PC-3 (cell line): ENCODE results near the gene BCLAF1. TPM values are rescaled to one million over a fixed set of nuclear protein-coding genes. Genes with fewer than 3 reads are reported as not detected.
"Not testable (repeated sequence)": the region's sequence is repeated elsewhere in the genome, so short reads cannot be mapped to it uniquely, and the experiment has no call there.

Experiments used
- ATAC-seq: fragments of 200-7000 bp; cut with Tn5 transposase; 2 replicates; pipeline ENCODE4 v1.9.1; 2020; ENCODE audit warnings: mild to moderate bottlenecking, moderate library complexity
- BruUV-seq: library from RNA; stranded (reverse); fragments of 400-500 nt; replicated peaks from 2 replicates; lab custom pipeline; 2021; lab: Mats Ljungman, UMichigan
- CTCF ChIA-PET: fragments of 300-600 bp; sonication (Branson Sonifier 250); formaldehyde crosslinking; loops from one replicate; lab custom pipeline; 2022; ENCODE audit warnings: antibody characterized with exemption; lab: Charles Lee
- POLR2A ChIA-PET: fragments of 300-600 bp; sonication (Branson Sonifier 250); formaldehyde crosslinking; loops from one replicate; lab custom pipeline; 2022; ENCODE audit warnings: antibody characterized with exemption; ENCODE audit not compliant: unreplicated experiment; lab: Charles Lee
- DNase-seq: peaks from one replicate; pipeline ENCODE4 v3.0.0-alpha.2; 2015
- H2AFZ ChIP-seq: fragments of 300-600 bp; sonication (generic); 2 replicates; pipeline ENCODE4 v1.6.0; 2016; ENCODE audit warnings: antibody characterized with exemption, low read length
- H3F3A ChIP-seq: fragments of 300-600 bp; sonication (generic); one replicate; pipeline ENCODE4 v1.6.0; 2017; ENCODE audit warnings: antibody characterized with exemption, low read length, control low read depth, mild to moderate bottlenecking; ENCODE audit not compliant: unreplicated experiment
- H3K27ac ChIP-seq: fragments of 300-600 bp; sonication (generic); 2 replicates; pipeline ENCODE4 v1.5.1; 2016; ENCODE audit warnings: mild to moderate bottlenecking, low read length
- H3K27me3 ChIP-seq: fragments of 300-600 bp; sonication (generic); 2 replicates; pipeline ENCODE4 v1.6.1; 2016; ENCODE audit warnings: low read length, mixed read lengths
- H3K36me3 ChIP-seq: fragments of 300-600 bp; sonication (generic); 2 replicates; pipeline ENCODE4 v1.6.1; 2016; ENCODE audit warnings: low read depth, mixed run types, low read length, mixed read lengths
- H3K4me1 ChIP-seq: fragments of 300-600 bp; sonication (generic); 2 replicates; pipeline ENCODE4 v1.5.1; 2016; ENCODE audit warnings: low read length; ENCODE audit not compliant: insufficient read depth
- H3K4me2 ChIP-seq: fragments of 300-600 bp; sonication (generic); 2 replicates; pipeline ENCODE4 v1.6.0; 2016; ENCODE audit warnings: low read length
- H3K4me3 ChIP-seq: fragments of 300-600 bp; sonication (generic); 2 replicates; pipeline ENCODE4 v1.5.1; 2016; ENCODE audit warnings: mild to moderate bottlenecking, low read length, mixed read lengths
- H3K79me2 ChIP-seq: fragments of 300-600 bp; sonication (generic); 2 replicates; pipeline ENCODE4 v1.6.1; 2017; ENCODE audit warnings: low read length, mixed read lengths
- H3K9ac ChIP-seq: fragments of 300-600 bp; sonication (generic); 2 replicates; pipeline ENCODE4 v1.6.0; 2016; ENCODE audit warnings: mild to moderate bottlenecking, low read length
- H3K9me2 ChIP-seq: fragments of 300-600 bp; sonication (generic); replicated peaks from 2 replicates; pipeline ENCODE4 v1.6.1; 2016; ENCODE audit warnings: mixed run types, low read length, mixed read lengths
- H3K9me3 ChIP-seq: fragments of 300-600 bp; sonication (generic); 2 replicates; pipeline ENCODE4 v1.6.1; 2016; ENCODE audit warnings: low read length, mixed read lengths
- H4K20me1 ChIP-seq: fragments of 300-600 bp; sonication (generic); 2 replicates; pipeline ENCODE4 v1.6.1; 2016; ENCODE audit warnings: low read length, mixed read lengths
- CTCF ChIP-seq: fragments of 300-600 bp; sonication (generic); conservative IDR thresholded peaks from 2 replicates; pipeline ENCODE4 v1.5.1; 2017; ENCODE audit warnings: antibody characterized with exemption, low read depth, mild to moderate bottlenecking, low read length
- EZH2 ChIP-seq: fragments of 300-600 bp; sonication (generic); IDR thresholded peaks from one replicate; pipeline ENCODE4 v1.6.1; 2017; ENCODE audit warnings: antibody characterized with exemption, mild to moderate bottlenecking, low read length; ENCODE audit not compliant: unreplicated experiment
- EZH2phosphoT487 ChIP-seq: fragments of 300-600 bp; sonication (generic); IDR thresholded peaks from 2 replicates; pipeline ENCODE4 v1.6.1; 2018; ENCODE audit warnings: mild to moderate bottlenecking, antibody characterized with exemption, low read length, borderline replicate concordance
- intact Hi-C: fragments of 100-400 bp; cut with micrococcal nuclease; formaldehyde crosslinking; loops from 2 replicates; pipeline ENCODE4 v1.9.0; 2023
- total RNA-seq: library from RNA; depleted of rRNA; stranded (reverse); fragments of >200 nt; gene quantifications from 2 replicates; pipeline ENCODE4 v1.2.3, GENCODE V29; 2014

The BCLAF1 gene
- total RNA-seq, 1 experiment from 2014 or later, result 119 TPM

DNA sequence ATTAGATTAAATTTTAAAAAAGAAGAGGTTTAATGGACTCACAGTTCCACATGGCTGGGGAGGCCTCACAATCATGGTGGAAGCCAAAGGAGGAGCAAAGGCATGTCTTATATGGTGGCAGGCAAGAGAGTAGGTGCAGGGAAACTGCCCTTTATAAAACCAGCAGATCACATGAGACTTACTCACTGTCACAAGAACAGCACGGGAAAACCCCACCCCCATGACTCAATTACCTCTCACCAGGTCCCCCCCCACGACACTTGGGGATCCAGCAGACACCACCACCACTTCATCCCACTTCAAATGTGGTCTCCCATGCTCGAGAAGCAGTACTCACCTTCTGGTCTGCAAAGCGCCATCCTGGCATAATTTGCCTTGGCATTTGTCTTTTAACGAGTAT lies 64.2 kb downstream of the BCLAF1 start:
- POLR2A ChIA-PET, result no interaction called here
- no peak for DNase-seq

DNA sequence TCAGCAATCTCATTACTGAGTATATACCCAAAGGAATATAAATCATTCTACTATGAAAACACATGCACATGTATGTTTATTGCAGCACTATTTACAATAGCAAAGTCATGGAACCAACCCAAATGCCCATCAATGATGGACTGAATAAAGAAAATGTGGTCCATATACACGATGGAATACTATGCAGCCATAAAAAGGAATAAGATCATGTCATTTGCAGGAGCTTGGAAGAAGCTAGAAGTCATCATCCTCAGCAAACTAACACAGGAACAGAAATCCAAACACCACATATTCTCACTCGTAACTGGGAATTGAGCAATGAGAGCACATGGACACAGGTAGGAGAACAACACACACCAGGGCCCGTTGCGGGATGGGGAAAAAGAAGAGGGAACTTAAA lies 64.7 kb downstream of the BCLAF1 start:
- intact Hi-C loops, result loop anchor here (10.0 kb wide), 1 partner anchor 290 kb away; no protein-coding TSS in a partner anchor
- DNase-seq, H4K20me1 ChIP-seq, CTCF ChIA-PET, H2AFZ ChIP-seq, H3K27ac ChIP-seq, H3K4me3 ChIP-seq, POLR2A ChIA-PET, H3F3A ChIP-seq, H3K9ac ChIP-seq, H3K4me1 ChIP-seq, ATAC-seq, H3K27me3 ChIP-seq, H3K36me3 ChIP-seq, H3K9me3 ChIP-seq, H3K4me2 ChIP-seq, H3K79me2 ChIP-seq, H3K9me2 ChIP-seq: not testable (repeated sequence)
- TSS peak; percentile 33 for BruUV-seq

More for the DNA sequence above, 64.2 kb downstream of the BCLAF1 start:
- Histone ChIP-seq H3F3A (no peaks in the 10 kb centered on the region), H4K20me1 (no peaks in the 10 kb centered on the region), H3K9ac (no peak overlapping the region), H3K4me2 (no peak overlapping the region), H3K79me2 (no peaks in the 10 kb centered on the region), H3K4me1 (no peaks in the 10 kb centered on the region), H2AFZ (no peak overlapping the region), H3K4me3 (no peak overlapping the region), H3K27ac (no peak overlapping the region), H3K9me2 (no peaks in the 10 kb centered on the region), H3K36me3 (no peaks in the 10 kb centered on the region; the same call in 1 of the 2 replicates), H3K9me3 (no peaks in the 10 kb centered on the region), H3K27me3 (no peaks in the 10 kb centered on the region)
- CTCF ChIA-PET, result no interaction called here
- no TSS peak for BruUV-seq
- no peak for ATAC-seq
- TF ChIP-seq CTCF (no peak), EZH2 (no peak), EZH2phosphoT487 (no peak)
- intact Hi-C loops, result loop anchor here (10.0 kb wide), 1 partner anchor 291 kb away; no protein-coding TSS in a partner anchor

DNA sequence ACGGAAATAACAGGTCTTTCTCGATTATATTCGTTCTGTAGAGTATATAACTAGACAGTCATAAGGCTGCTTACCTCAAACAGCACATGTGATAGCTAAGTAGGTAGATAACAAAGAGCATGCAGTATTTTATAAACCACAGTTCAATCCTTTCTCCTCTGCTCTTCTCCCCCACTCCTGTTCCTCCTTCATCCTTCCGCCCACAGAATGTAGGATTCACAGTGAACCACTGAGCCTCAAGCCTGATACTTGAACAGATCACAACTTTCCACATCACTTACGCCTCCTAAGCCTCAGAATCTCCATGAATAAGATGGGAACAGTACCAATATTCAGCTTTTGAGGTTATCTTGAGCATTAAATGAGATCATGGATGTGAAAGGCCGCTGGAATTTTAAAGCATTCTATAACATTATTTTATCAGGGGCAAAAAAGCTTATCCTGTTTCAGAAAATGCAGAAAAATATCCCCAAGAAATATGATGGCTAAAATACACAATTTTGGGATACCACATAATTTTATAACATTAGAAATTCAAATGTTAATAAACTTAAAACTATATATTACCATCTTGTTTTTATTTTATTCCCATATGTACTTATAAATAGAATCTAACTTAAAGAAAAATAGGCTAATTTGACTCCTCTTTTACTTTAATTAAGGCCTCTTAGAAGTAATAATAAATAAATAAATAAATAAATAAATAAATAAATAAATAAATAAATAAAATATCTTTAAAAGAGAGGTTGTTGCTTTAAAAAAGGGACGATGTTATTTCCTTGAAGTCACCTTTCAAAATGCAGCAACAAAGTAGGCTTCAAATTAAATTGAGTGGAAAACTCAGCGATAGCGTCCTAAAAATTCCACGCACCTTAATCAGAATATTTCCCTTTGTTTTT lies 72.9 kb downstream of the BCLAF1 start:
- no peaks in the 10 kb centered on the region for H3K36me3 ChIP-seq
- no peaks in the 10 kb centered on the region for H3K79me2 ChIP-seq
- H3F3A ChIP-seq, result no peaks in the 10 kb centered on the region
- no peak overlapping the region for H3K4me3 ChIP-seq
- H3K9me2 ChIP-seq, result no peaks in the 10 kb centered on the region
- no peak overlapping the region for H3K27ac ChIP-seq
- H3K4me2 ChIP-seq, result no peak overlapping the region
- intact Hi-C loops, result no loop called here
- H3K27me3 ChIP-seq, result no peaks in the 10 kb centered on the region
- no peak for TF ChIP-seq CTCF
- TF ChIP-seq EZH2, result no peak
- no peak for TF ChIP-seq EZH2phosphoT487
- ChIA-PET CTCF (no interaction called here), POLR2A (no interaction called here)
- H3K4me1 ChIP-seq, result no peaks in the 10 kb centered on the region
- no peak for ATAC-seq
- no peaks in the 10 kb centered on the region for H3K9me3 ChIP-seq
- no peak for DNase-seq
- H4K20me1 ChIP-seq, result no peaks in the 10 kb centered on the region
- H2AFZ ChIP-seq, result no peak overlapping the region
- no TSS peak for BruUV-seq
- H3K9ac ChIP-seq, result no peak overlapping the region
